GM18867 (cell line): ENCODE data around the gene SERTAD4.
"Not testable (repeated sequence)": the region's sequence is repeated elsewhere in the genome, so short reads cannot be mapped to it uniquely, and the experiment has no call there.

Experiments
- ATAC-seq: cut with Tn5 transposase; IDR thresholded peaks from one replicate; pipeline ENCODE4 v1.9.1; 2021; ENCODE audit warnings: mild to moderate bottlenecking, moderate library complexity; ENCODE audit not compliant: unreplicated experiment

SERTAD4 gene

GRCh38 chr1:210257698-210258529 lies 25.3 kb downstream of the SERTAD4 start:
- no peak for ATAC-seq

GRCh38 chr1:210259561-210259960 lies 27.0 kb downstream of the SERTAD4 start:
- no peak for ATAC-seq

- ATAC-seq = no peak
These were observed 27.5 kb downstream of the SERTAD4 start for GRCh38 chr1:210260096-210260495.

- no peak for ATAC-seq
These were observed 29.7 kb downstream of the SERTAD4 start for GRCh38 chr1:210262167-210262896.

- ATAC-seq = no peak
These were observed 30.3 kb downstream of the SERTAD4 start for GRCh38 chr1:210262897-210263272.

GRCh38 chr1:210263963-210264362 lies 31.4 kb downstream of the SERTAD4 start:
- no peak for ATAC-seq

- ATAC-seq = no peak
These were observed 32.1 kb downstream of the SERTAD4 start for GRCh38 chr1:210264496-210265380.

- ATAC-seq = not testable (repeated sequence)
These were observed 32.9 kb downstream of the SERTAD4 start for GRCh38 chr1:210265392-210265955.

GRCh38 chr1:210269981-210270380 lies 37.4 kb downstream of the SERTAD4 start:
- ATAC-seq = no peak

GRCh38 chr1:210272666-210273065 lies 40.1 kb downstream of the SERTAD4 start:
- ATAC-seq = no peak

- no peak for ATAC-seq
These were observed 47.6 kb downstream of the SERTAD4 start for GRCh38 chr1:210280221-210280620.

- no peak for ATAC-seq
These were observed 55.5 kb downstream of the SERTAD4 start for GRCh38 chr1:210288116-210288515.

- ATAC-seq = no peak
These were observed 56.7 kb downstream of the SERTAD4 start for GRCh38 chr1:210289248-210289647.

- ATAC-seq = no peak
These were observed 58.6 kb downstream of the SERTAD4 start for GRCh38 chr1:210291081-210291764.

GRCh38 chr1:210291786-210292230 lies 59.2 kb downstream of the SERTAD4 start:
- ATAC-seq = no peak

- ATAC-seq = peak; percentile 67
These were observed 59.8 kb downstream of the SERTAD4 start for GRCh38 chr1:210292231-210292871.

- no peak for ATAC-seq
These were observed 60.6 kb downstream of the SERTAD4 start for GRCh38 chr1:210293171-210293607.

GRCh38 chr1:210294999-210295745 lies 62.6 kb downstream of the SERTAD4 start:
- no peak for ATAC-seq
